GM23338 (cell line): ENCODE measurements around the gene TRAPPC10. TPM values are rescaled to one million over a fixed set of nuclear protein-coding genes. Genes with fewer than 3 reads are reported as not detected.

Experiments used
- ATAC-seq: fragments of 200-7000 bp; cut with Tn5 transposase; 3 replicates; pipeline ENCODE4 v1.9.1; 2020
- DNase-seq: peaks from one replicate; pipeline ENCODE4 v3.0.0-alpha.2; 2015; ENCODE audit warnings: low spot score
- H2AFZ ChIP-seq: fragments of 200-600 bp; sonication (generic); 2 replicates; pipeline ENCODE4 v1.8.0; 2016; ENCODE audit warnings: antibody characterized with exemption, mild to moderate bottlenecking, moderate library complexity
- H3F3A ChIP-seq: fragments of 200-600 bp; sonication (generic); replicated peaks from 2 replicates; pipeline ENCODE4 v1.8.0; 2017; ENCODE audit warnings: antibody characterized with exemption, mixed run types, low read depth
- H3K27ac ChIP-seq: fragments of 200-600 bp; sonication (generic); 2 replicates; pipeline ENCODE4 v1.6.1; 2016; ENCODE audit warnings: low read depth
- H3K27me3 ChIP-seq: fragments of 200-600 bp; sonication (generic); 2 replicates; pipeline ENCODE4 v1.8.0; 2016; ENCODE audit warnings: mild to moderate bottlenecking, mixed run types, moderate library complexity; ENCODE audit not compliant: insufficient read depth
- H3K36me3 ChIP-seq: fragments of 200-600 bp; sonication (generic); 2 replicates; pipeline ENCODE4 v1.8.0; 2016; ENCODE audit warnings: mild to moderate bottlenecking; ENCODE audit not compliant: insufficient read depth
- H3K4me1 ChIP-seq: fragments of 200-600 bp; sonication (generic); 2 replicates; pipeline ENCODE4 v1.8.0; 2016; ENCODE audit warnings: mild to moderate bottlenecking, moderate library complexity; ENCODE audit not compliant: insufficient read depth
- H3K4me2 ChIP-seq: fragments of 200-600 bp; sonication (generic); 2 replicates; pipeline ENCODE4 v1.7.1; 2017; ENCODE audit warnings: mixed run types
- H3K4me3 ChIP-seq: fragments of 200-600 bp; sonication (generic); 2 replicates; pipeline ENCODE4 v1.6.1; 2016; ENCODE audit warnings: mixed run types
- H3K79me2 ChIP-seq: fragments of 200-600 bp; sonication (generic); replicated peaks from 2 replicates; pipeline ENCODE4 v1.8.0; 2017; ENCODE audit warnings: mild to moderate bottlenecking; ENCODE audit not compliant: insufficient read depth
- H3K9me2 ChIP-seq: fragments of 200-600 bp; sonication (generic); 2 replicates; pipeline ENCODE4 v1.8.0; 2017; ENCODE audit not compliant: insufficient read depth
- H4K20me1 ChIP-seq: fragments of 200-600 bp; sonication (generic); replicated peaks from 2 replicates; pipeline ENCODE4 v1.8.0; 2017; ENCODE audit warnings: mild to moderate bottlenecking; ENCODE audit not compliant: insufficient read depth
- H3K27ac Mint-ChIP-seq: 2 replicates; pipeline ENCODE4 v1.8.0; 2020; ENCODE audit warnings: inconsistent platforms, mild to moderate bottlenecking, moderate library complexity, mixed read lengths
- H3K27me3 Mint-ChIP-seq: 3 replicates; pipeline ENCODE4 v1.8.0; 2022; ENCODE audit warnings: low read depth, mild to moderate bottlenecking, moderate library complexity, mixed read lengths, inconsistent platforms; ENCODE audit not compliant: insufficient read depth, poor library complexity
- H3K36me3 Mint-ChIP-seq: 3 replicates; pipeline ENCODE4 v1.8.0; 2021; ENCODE audit warnings: low read depth, mild to moderate bottlenecking, inconsistent platforms, moderate library complexity, mixed read lengths
- H3K4me1 Mint-ChIP-seq: 3 replicates; pipeline ENCODE4 v1.8.0; 2020; ENCODE audit warnings: mild to moderate bottlenecking, inconsistent platforms, mixed read lengths
- H3K4me3 Mint-ChIP-seq: 3 replicates; pipeline ENCODE4 v1.8.0; 2021; ENCODE audit warnings: moderate library complexity, mild to moderate bottlenecking, inconsistent platforms, mixed read lengths
- H3K9me3 Mint-ChIP-seq: 3 replicates; pipeline ENCODE4 v1.8.0; 2020; ENCODE audit warnings: moderate library complexity, mild to moderate bottlenecking, inconsistent platforms, mixed read lengths
- EZH2 ChIP-seq: fragments of 200-600 bp; sonication (generic); IDR thresholded peaks from one replicate; pipeline ENCODE4 v1.8.0; 2017; ENCODE audit warnings: antibody characterized with exemption, mild to moderate bottlenecking, low read depth; ENCODE audit not compliant: unreplicated experiment
- EZH2phosphoT487 ChIP-seq: fragments of 200-600 bp; sonication (generic); IDR thresholded peaks from one replicate; pipeline ENCODE4 v1.8.1; 2018; ENCODE audit warnings: antibody characterized with exemption; ENCODE audit not compliant: unreplicated experiment
- NANOG ChIP-seq: IDR thresholded peaks from 2 replicates; pipeline ENCODE4 v1.6.1; 2016; ENCODE audit warnings: antibody characterized with exemption, borderline replicate concordance
- polyA plus RNA-seq: library from polyadenylated mRNA; unstranded; fragments of >200 nt; fragmentation: Nextera tagmentation; extraction: Ambion mirVana; gene quantifications from 2 replicates; pipeline ENCODE4 v1.2.1, GENCODE V29; 2016
- total RNA-seq: library from RNA; depleted of rRNA; stranded (reverse); fragments of >200 nt; shearing (Covaris generic); gene quantifications from 2 replicates; pipeline ENCODE4 v1.2.3, GENCODE V29; 2014
- TF ChIP-seq, protein P1 (sequence below): IDR thresholded peaks from one replicate; pipeline ENCODE4 v1.6.1; 2018; ENCODE audit warnings: antibody characterized with exemption; ENCODE audit not compliant: unreplicated experiment
- TF ChIP-seq, protein P2 (sequence below): IDR thresholded peaks from 2 replicates; pipeline ENCODE4 v1.6.1; 2016; ENCODE audit warnings: antibody characterized with exemption
- TF ChIP-seq, protein P3 (sequence below): fragments of 250-450 bp; sonication (Bioruptor Pico); IDR thresholded peaks from 2 replicates; pipeline ENCODE4 v1.5.0; 2020; ENCODE audit warnings: mild to moderate bottlenecking, moderate library complexity

TRAPPC10 gene
- total and polyA plus RNA-seq, 2 experiments from 2014 or later = 14.0 to 27.1 TPM

DNA sequence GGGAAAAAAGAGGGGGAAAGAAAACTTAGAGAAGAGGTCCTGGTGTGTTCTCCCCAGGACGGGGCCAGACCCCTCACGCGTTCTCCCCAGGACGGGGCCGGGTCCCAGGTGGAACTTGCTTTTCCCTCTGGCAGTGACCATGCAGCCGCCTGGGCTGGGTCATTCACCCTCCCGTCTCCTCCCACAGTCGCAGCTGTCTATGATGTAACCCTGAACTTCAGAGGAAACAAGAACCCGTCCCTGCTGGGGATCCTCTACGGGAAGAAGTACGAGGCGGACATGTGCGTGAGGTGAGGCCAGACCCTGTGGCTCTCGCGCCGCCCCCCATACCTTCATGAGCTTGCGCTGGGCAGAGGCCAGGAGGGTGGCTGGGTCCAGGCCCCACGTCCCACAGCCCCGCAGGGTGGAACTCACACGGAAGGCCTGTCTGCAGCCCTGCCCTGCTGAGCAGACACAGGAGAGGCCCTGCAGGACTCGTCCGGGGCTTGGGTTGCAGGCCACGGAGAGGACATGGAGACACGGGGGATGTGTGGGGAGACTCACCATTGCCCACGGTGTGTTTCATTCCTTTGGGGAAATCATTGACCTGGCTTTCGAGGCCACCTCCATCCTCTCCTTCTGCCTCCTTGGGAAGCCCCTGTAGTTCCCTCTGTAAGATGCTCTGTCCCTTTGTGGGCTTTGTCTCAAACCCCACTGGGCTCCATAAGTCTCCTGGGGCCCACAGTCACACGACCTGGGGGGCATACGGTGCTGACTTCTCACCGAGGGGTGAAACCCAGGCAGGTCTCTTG lies 40.7 kb upstream of the TRAPPC10 start:
- Mint-ChIP-seq H3K4me3 (no peak overlapping the region; the same call in 2 of the 3 replicates), H3K27me3 (peaks cover 12% of the 10 kb centered on the region), H3K9me3 (no peaks in the 10 kb centered on the region), H3K27ac (no peak overlapping the region), H3K36me3 (no peaks in the 10 kb centered on the region), H3K4me1 (no peaks in the 10 kb centered on the region)
- Histone ChIP-seq H3K4me3 (no peak overlapping the region), H3K79me2 (no peaks in the 10 kb centered on the region), H3K27ac (no peak overlapping the region), H2AFZ (no peak overlapping the region), H3K36me3 (no peaks in the 10 kb centered on the region), H3K27me3 (no peaks in the 10 kb centered on the region), H3F3A (peaks cover 6% of the 10 kb centered on the region; the same call in 1 of the 2 replicates), H4K20me1 (no peaks in the 10 kb centered on the region), H3K4me2 (no peak overlapping the region), H3K4me1 (no peaks in the 10 kb centered on the region), H3K9me2 (no peaks in the 10 kb centered on the region)
- DNase-seq (no peak), ATAC-seq (no peak)
- TF ChIP-seq, protein P1, sequence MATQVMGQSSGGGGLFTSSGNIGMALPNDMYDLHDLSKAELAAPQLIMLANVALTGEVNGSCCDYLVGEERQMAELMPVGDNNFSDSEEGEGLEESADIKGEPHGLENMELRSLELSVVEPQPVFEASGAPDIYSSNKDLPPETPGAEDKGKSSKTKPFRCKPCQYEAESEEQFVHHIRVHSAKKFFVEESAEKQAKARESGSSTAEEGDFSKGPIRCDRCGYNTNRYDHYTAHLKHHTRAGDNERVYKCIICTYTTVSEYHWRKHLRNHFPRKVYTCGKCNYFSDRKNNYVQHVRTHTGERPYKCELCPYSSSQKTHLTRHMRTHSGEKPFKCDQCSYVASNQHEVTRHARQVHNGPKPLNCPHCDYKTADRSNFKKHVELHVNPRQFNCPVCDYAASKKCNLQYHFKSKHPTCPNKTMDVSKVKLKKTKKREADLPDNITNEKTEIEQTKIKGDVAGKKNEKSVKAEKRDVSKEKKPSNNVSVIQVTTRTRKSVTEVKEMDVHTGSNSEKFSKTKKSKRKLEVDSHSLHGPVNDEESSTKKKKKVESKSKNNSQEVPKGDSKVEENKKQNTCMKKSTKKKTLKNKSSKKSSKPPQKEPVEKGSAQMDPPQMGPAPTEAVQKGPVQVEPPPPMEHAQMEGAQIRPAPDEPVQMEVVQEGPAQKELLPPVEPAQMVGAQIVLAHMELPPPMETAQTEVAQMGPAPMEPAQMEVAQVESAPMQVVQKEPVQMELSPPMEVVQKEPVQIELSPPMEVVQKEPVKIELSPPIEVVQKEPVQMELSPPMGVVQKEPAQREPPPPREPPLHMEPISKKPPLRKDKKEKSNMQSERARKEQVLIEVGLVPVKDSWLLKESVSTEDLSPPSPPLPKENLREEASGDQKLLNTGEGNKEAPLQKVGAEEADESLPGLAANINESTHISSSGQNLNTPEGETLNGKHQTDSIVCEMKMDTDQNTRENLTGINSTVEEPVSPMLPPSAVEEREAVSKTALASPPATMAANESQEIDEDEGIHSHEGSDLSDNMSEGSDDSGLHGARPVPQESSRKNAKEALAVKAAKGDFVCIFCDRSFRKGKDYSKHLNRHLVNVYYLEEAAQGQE = no peak
- TF ChIP-seq, protein P2, sequence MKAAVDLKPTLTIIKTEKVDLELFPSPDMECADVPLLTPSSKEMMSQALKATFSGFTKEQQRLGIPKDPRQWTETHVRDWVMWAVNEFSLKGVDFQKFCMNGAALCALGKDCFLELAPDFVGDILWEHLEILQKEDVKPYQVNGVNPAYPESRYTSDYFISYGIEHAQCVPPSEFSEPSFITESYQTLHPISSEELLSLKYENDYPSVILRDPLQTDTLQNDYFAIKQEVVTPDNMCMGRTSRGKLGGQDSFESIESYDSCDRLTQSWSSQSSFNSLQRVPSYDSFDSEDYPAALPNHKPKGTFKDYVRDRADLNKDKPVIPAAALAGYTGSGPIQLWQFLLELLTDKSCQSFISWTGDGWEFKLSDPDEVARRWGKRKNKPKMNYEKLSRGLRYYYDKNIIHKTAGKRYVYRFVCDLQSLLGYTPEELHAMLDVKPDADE = no peak
- no peak for TF ChIP-seq EZH2phosphoT487
- TF ChIP-seq, protein P3, sequence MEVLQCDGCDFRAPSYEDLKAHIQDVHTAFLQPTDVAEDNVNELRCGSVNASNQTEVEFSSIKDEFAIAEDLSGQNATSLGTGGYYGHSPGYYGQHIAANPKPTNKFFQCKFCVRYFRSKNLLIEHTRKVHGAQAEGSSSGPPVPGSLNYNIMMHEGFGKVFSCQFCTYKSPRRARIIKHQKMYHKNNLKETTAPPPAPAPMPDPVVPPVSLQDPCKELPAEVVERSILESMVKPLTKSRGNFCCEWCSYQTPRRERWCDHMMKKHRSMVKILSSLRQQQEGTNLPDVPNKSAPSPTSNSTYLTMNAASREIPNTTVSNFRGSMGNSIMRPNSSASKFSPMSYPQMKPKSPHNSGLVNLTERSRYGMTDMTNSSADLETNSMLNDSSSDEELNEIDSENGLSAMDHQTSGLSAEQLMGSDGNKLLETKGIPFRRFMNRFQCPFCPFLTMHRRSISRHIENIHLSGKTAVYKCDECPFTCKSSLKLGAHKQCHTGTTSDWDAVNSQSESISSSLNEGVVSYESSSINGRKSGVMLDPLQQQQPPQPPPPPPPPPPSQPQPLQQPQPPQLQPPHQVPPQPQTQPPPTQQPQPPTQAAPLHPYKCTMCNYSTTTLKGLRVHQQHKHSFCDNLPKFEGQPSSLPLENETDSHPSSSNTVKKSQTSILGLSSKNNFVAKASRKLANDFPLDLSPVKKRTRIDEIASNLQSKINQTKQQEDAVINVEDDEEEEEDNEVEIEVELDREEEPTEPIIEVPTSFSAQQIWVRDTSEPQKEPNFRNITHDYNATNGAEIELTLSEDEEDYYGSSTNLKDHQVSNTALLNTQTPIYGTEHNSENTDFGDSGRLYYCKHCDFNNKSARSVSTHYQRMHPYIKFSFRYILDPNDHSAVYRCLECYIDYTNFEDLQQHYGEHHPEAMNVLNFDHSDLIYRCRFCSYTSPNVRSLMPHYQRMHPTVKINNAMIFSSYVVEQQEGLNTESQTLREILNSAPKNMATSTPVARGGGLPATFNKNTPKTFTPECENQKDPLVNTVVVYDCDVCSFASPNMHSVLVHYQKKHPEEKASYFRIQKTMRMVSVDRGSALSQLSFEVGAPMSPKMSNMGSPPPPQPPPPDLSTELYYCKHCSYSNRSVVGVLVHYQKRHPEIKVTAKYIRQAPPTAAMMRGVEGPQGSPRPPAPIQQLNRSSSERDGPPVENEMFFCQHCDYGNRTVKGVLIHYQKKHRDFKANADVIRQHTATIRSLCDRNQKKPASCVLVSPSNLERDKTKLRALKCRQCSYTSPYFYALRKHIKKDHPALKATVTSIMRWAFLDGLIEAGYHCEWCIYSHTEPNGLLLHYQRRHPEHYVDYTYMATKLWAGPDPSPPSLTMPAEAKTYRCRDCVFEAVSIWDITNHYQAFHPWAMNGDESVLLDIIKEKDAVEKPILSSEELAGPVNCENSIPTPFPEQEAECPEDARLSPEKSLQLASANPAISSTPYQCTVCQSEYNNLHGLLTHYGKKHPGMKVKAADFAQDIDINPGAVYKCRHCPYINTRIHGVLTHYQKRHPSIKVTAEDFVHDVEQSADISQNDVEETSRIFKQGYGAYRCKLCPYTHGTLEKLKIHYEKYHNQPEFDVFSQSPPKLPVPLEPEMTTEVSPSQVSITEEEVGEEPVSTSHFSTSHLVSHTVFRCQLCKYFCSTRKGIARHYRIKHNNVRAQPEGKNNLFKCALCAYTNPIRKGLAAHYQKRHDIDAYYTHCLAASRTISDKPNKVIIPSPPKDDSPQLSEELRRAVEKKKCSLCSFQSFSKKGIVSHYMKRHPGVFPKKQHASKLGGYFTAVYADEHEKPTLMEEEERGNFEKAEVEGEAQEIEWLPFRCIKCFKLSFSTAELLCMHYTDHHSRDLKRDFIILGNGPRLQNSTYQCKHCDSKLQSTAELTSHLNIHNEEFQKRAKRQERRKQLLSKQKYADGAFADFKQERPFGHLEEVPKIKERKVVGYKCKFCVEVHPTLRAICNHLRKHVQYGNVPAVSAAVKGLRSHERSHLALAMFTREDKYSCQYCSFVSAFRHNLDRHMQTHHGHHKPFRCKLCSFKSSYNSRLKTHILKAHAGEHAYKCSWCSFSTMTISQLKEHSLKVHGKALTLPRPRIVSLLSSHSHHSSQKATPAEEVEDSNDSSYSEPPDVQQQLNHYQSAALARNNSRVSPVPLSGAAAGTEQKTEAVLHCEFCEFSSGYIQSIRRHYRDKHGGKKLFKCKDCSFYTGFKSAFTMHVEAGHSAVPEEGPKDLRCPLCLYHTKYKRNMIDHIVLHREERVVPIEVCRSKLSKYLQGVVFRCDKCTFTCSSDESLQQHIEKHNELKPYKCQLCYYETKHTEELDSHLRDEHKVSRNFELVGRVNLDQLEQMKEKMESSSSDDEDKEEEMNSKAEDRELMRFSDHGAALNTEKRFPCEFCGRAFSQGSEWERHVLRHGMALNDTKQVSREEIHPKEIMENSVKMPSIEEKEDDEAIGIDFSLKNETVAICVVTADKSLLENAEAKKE = no peak
- no peak for TF ChIP-seq EZH2
- no peak for TF ChIP-seq NANOG
